Activated CD4-positive, alpha-beta T cell treated with anti-CD3 and anti-CD28 coated beads, Interleukin-2, Interleukin-4, amounts not matched to agents 100 ng/mL and 50 ng/mL, durations not matched to agents 16 hours and 8 hours (primary cell): ENCODE measurements around the gene TEX9.

ENCODE experiments used
- DNase-seq: peaks from one replicate; pipeline ENCODE4 v3.0.0-alpha.2; 2020; ENCODE audit warnings: low spot score

The TEX9 gene

DNA sequence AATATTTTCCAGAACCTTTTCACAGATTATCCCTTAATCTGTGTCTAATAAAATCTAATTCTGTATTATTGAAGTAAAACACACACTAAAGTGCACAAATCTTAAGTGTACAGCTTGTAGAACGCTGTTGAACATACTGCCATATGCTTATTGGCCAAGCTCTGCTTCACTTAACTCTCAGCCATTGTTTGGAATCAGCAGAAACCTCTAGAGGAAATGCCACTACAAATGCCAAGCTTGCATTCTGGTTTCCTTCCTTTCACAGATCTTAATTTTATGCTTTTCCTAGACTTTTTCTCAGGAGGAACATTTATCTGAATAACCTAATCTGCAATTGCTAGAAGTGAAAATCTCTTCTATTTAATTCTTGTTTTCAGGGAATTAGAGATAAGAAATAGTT is 89.6 kb downstream of the TEX9 start:
- no peak for DNase-seq

GRCh38 chr15:56456229-56456628 is 91.0 kb downstream of the TEX9 start:
- DNase-seq = no peak

- DNase-seq = no peak
Measured at GRCh38 chr15:56459096-56459495, 93.9 kb downstream of the TEX9 start.

DNA sequence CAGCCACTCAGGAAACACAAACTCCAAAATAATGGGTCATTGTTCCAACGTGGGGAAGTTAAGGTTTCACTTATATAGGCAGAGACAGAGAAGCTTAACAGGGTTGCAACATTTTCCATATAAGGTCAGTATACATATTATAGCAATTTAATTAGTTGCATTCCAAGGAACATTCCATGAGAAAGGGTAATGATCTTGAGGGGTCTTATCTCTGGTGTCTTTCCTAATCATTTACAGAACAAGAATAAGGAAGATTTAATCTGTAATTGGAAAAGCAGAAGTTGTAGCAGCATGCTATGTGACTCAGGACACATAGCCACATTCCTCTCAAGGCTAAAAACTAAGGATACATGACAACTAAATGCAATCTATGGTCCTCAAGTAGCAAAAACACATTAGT is 94.8 kb downstream of the TEX9 start:
- DNase-seq = no peak

GRCh38 chr15:56460947-56461346 is 95.7 kb downstream of the TEX9 start:
- DNase-seq = no peak

DNA sequence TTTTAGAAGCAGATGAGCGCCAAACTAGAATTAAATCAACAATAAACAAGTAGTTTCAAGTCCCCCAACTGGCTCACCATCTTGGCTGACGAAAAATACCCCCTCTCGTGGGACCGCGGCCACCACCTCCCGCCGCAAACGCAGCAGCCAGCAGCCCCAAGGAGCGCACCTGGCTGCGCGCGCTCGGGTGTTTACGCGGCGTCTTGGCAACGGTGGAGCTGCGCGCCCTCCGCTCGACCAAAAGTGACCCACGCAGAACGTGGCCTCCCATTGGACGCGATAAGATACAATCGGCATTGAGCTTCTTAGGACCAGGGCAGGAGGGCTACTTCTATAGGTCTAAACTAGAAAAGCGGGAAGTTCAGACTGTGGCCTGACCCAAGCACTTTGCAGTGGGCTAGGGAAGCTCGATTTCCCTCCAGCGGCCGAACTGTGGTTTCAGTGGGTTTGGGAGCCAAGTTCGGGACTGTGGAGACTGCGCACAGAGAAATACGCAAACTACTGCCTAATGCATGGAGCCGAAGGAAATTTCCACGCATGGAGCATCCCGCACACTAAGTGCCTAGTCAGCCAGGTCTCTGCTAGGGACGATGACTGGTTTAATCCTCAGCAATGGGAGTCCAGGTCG is 99.8 kb downstream of the TEX9 start, which contains the start of gene MNS1:
Gene MNS1, minus strand, starts transcription at position 245 of the 628 bp plus-strand sequence. Its CDS starts 165 bp downstream, at position 80.
- DNase-seq = peak; percentile 82

- no peak for DNase-seq
Measured at GRCh38 chr15:56467616-56468015, 102.4 kb downstream of the TEX9 start.

GRCh38 chr15:56468401-56468800 is 103.2 kb downstream of the TEX9 start:
- DNase-seq = peak; percentile 44

GRCh38 chr15:56469483-56469882 is 104.3 kb downstream of the TEX9 start:
- no peak for DNase-seq

GRCh38 chr15:56471440-56472069 is 106.3 kb downstream of the TEX9 start:
- DNase-seq = no peak

DNA sequence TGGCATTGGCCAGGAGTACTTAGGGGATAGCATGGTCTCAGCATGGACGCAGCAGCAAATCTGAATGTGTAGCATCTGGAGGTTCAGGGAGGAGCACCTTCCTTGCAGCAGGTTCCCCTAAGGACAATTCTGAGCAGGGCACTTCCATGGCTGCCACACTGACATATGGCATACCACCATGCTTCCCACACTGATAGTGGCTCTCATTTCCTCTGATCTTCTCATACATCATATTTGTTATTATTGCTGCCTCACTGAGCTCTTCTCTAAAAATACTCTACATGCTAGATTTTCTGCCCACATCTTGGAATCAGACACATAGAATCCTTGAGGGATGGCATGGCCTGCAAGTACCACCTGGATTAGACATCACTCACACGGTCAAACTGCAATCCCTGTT is 107.1 kb downstream of the TEX9 start:
- no peak for DNase-seq

DNA sequence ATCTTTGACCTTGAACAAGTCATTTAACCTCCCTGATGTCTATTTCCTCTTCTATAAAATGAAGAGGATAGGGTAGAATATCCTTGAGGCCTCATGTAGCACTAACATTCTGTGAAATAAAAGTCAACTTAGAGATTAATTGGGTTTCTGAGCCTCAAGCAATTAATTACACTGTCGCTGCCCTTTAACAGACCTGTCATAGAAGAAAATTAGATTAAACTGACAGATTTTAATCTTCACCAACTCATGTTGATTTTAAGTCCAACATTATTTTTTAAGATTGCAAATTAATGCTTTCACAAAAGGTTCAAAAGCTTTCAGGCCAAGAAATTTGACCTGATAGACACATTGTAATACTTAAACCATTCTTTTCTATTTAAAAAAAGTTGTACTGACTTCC is 107.8 kb downstream of the TEX9 start:
- DNase-seq = no peak

- no peak for DNase-seq
Measured at GRCh38 chr15:56475351-56475750, 110.1 kb downstream of the TEX9 start.
